Tibial artery (tissue), 4 donors: ENCODE measurements around the gene SLC29A3.
A peak's percentile ranks its signal among the peaks of the same experiment; 100 is the strongest.

Experiments used
- DNase-seq, 2 donors: peaks; one replicate each; pipeline ENCODE4 v3.0.0-alpha.2; 2019
- H3K27ac ChIP-seq, 2 donors: fragments of 200-600 bp; sonication (generic) in 1 of 2; 1 replicate in 1 of 2; 2 replicates in 1 of 2; pipeline ENCODE4 v1.5.1; 2018 to 2019; ENCODE audit warnings: mild to moderate bottlenecking in 1 of 2
- H3K27me3 ChIP-seq, 2 donors: fragments of 200-600 bp; sonication (generic) in 1 of 2; one replicate each; pipeline versions ENCODE4 v1.5.1 to v1.6.0; 2016 to 2019
- H3K36me3 ChIP-seq, 3 donors: fragments of 200-600 bp; sonication (generic) in 2 of 3; one replicate each; pipeline ENCODE4 v1.5.1; 2016 to 2019; ENCODE audit warnings: mild to moderate bottlenecking in 2 of 3
- H3K4me1 ChIP-seq, 4 donors: fragments of 200-600 bp; sonication (generic) in 2 of 4; 1 replicate in 3 of 4; 2 replicates in 1 of 4; pipeline ENCODE4 v1.5.1; 2016 to 2019
- H3K4me3 ChIP-seq, 2 donors: fragments of 200-600 bp; sonication (generic) in 1 of 2; 1 replicate in 1 of 2; 2 replicates in 1 of 2; pipeline ENCODE4 v1.5.1; 2018 to 2019; ENCODE audit warnings: mild to moderate bottlenecking in 2 of 2
- H3K9me3 ChIP-seq, 3 donors: fragments of 200-600 bp; sonication (generic) in 1 of 3; one replicate each; pipeline ENCODE4 v1.5.1; 2016 to 2019
- intact Hi-C: fragments of 100-400 bp; cut with DNase I; formaldehyde crosslinking; loops from one replicate; pipeline ENCODE4 v1.15.0; 2023; ENCODE audit warnings: low total_unique reads
- TF ChIP-seq, protein P1 (sequence below), 2 experiments: fragments of 200-600 bp in 1 of 2; fragments of 450-650 bp in 1 of 2; IDR thresholded peaks; one replicate each; pipeline ENCODE4 v1.5.1; 2017 to 2019; ENCODE audit warnings: antibody characterized with exemption in 2 of 2, mild to moderate bottlenecking in 1 of 2, moderate library complexity in 1 of 2

The SLC29A3 gene

DNA sequence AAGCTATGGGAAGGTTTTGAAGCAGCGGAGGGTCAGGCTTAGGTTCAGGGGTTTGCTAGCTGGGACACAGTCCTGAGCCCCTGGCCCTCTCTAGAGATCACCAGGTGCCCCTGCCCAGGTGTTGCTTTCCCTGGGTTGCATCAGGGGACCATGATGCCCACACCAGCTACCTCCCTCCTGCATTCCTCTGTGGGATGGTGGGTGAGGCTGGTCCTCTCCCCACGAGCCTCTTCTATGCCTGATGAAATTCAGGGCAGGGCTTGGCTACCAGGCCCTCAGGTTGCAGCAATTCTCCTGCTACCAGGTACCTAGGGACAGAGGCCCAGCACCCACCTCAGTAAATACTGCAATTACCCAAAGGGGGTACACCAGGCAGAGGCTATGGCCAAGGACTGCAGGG, 10.8 kb upstream of the SLC29A3 start:
- intact Hi-C loops, result no loop called here
- Histone ChIP-seq H3K27ac (no peak overlapping the region), H3K36me3 (no peaks in the 10 kb centered on the region)

DNA sequence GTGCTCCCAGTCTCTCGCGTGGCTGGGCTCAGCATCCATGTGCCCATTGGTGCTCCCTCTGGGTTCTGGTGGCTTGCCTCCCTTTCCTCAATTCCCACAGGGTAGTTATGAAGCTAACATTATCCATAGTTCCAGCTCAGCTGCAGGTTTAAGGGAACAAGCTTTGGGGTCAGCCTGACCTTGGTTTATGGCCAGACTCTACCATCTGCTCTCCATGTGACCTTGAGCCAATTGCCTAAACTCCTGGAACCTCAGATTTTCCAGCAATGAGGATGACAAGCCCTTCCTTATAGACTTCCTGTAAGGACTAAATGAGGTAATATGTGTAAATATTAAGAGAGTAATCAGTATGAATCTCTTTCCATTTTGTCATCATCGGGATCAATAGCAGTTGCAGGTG, 10.1 kb upstream of the SLC29A3 start:
- no peaks in the 10 kb centered on the region for H3K36me3 ChIP-seq
- no peak overlapping the region for H3K27ac ChIP-seq
- intact Hi-C loops, result no loop called here
- DNase-seq, result no peak
- H3K27me3 ChIP-seq, result peaks cover 0 to 3% of the 10 kb centered on the region in 2 donors
- peaks cover 0 to 14% (median 1%) of the 10 kb centered on the region in 4 donors for H3K4me1 ChIP-seq
- TF ChIP-seq, protein P1, sequence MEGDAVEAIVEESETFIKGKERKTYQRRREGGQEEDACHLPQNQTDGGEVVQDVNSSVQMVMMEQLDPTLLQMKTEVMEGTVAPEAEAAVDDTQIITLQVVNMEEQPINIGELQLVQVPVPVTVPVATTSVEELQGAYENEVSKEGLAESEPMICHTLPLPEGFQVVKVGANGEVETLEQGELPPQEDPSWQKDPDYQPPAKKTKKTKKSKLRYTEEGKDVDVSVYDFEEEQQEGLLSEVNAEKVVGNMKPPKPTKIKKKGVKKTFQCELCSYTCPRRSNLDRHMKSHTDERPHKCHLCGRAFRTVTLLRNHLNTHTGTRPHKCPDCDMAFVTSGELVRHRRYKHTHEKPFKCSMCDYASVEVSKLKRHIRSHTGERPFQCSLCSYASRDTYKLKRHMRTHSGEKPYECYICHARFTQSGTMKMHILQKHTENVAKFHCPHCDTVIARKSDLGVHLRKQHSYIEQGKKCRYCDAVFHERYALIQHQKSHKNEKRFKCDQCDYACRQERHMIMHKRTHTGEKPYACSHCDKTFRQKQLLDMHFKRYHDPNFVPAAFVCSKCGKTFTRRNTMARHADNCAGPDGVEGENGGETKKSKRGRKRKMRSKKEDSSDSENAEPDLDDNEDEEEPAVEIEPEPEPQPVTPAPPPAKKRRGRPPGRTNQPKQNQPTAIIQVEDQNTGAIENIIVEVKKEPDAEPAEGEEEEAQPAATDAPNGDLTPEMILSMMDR (IDR thresholded peaks at IDR 0.05), result no peak
- H3K4me3 ChIP-seq, result no peak overlapping the region
- H3K9me3 ChIP-seq, result no peaks in the 10 kb centered on the region

More for the DNA sequence above, 10.8 kb upstream of the SLC29A3 start:
- DNase-seq, result no peak
- peaks cover 0 to 3% of the 10 kb centered on the region in 2 donors for H3K27me3 ChIP-seq
- H3K4me3 ChIP-seq, result no peak overlapping the region
- TF ChIP-seq, protein P1 (IDR thresholded peaks at IDR 0.05), result no peak
- H3K9me3 ChIP-seq, result no peaks in the 10 kb centered on the region
- H3K4me1 ChIP-seq, result peaks cover 0 to 7% (median 0%) of the 10 kb centered on the region in 4 donors

DNA sequence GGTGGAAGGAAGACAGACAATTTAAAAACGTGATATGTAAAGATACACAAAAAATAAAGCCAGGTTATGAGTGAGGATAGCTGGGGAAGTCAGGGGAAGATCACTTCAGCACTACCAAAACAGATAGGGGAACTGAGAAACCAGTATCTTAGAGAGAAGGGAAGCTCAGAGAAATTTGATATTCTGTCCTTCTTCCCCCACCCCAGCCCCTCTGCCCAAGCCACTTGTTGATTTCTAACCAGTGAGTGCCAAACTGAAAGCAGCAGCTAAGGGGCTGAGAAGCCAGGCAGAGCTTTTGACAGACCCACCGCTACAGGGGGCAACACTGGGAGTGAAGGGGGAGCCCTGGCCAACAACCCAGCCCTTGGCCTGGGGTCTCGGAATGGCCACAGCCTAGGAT, 9.1 kb upstream of the SLC29A3 start:
- TF ChIP-seq, protein P1 (IDR thresholded peaks at IDR 0.05), result no peak
- Histone ChIP-seq H3K4me1 (peaks cover 0 to 17% (median 5%) of the 10 kb centered on the region in 4 donors), H3K27ac (no peak overlapping the region), H3K4me3 (no peak overlapping the region), H3K27me3 (peaks cover 0 to 3% of the 10 kb centered on the region in 2 donors), H3K36me3 (no peaks in the 10 kb centered on the region), H3K9me3 (no peaks in the 10 kb centered on the region)
- no peak for DNase-seq
- intact Hi-C loops, result loop anchor here (5.0 to 10.0 kb wide), 2 partner anchors 385 to 582 kb away; no protein-coding TSS in a partner anchor

DNA sequence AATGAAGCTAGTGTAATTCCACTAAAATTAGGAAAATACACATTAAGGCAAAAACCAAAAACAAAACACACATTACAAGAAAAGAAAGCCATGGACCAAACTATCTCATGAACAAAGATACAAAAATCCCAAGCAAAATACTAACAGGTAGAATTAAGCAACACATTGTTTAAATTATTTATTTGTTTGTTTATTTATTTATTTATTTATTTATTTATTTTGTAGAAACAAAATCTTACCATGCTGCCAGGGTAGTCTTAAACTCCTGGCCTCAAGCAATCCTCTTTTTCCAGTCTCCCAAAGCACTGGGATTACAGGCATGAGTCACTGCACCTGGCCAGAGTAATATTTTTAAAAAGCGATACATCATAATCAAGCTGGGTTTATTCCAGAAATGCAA, 6.8 kb upstream of the SLC29A3 start:
- TF ChIP-seq, protein P1 (IDR thresholded peaks at IDR 0.05), result no peak
- no peak overlapping the region for H3K27ac ChIP-seq
- no peak overlapping the region for H3K4me3 ChIP-seq
- no peak for DNase-seq
- intact Hi-C loops, result loop anchor here (5.0 to 10.0 kb wide), 2 partner anchors 383 to 580 kb away; no protein-coding TSS in a partner anchor
- H3K36me3 ChIP-seq, result no peaks in the 10 kb centered on the region
- peaks cover 0 to 3% of the 10 kb centered on the region in 2 donors for H3K27me3 ChIP-seq
- H3K4me1 ChIP-seq, result peaks cover 0 to 17% (median 5%) of the 10 kb centered on the region in 4 donors
- H3K9me3 ChIP-seq, result no peaks in the 10 kb centered on the region

DNA sequence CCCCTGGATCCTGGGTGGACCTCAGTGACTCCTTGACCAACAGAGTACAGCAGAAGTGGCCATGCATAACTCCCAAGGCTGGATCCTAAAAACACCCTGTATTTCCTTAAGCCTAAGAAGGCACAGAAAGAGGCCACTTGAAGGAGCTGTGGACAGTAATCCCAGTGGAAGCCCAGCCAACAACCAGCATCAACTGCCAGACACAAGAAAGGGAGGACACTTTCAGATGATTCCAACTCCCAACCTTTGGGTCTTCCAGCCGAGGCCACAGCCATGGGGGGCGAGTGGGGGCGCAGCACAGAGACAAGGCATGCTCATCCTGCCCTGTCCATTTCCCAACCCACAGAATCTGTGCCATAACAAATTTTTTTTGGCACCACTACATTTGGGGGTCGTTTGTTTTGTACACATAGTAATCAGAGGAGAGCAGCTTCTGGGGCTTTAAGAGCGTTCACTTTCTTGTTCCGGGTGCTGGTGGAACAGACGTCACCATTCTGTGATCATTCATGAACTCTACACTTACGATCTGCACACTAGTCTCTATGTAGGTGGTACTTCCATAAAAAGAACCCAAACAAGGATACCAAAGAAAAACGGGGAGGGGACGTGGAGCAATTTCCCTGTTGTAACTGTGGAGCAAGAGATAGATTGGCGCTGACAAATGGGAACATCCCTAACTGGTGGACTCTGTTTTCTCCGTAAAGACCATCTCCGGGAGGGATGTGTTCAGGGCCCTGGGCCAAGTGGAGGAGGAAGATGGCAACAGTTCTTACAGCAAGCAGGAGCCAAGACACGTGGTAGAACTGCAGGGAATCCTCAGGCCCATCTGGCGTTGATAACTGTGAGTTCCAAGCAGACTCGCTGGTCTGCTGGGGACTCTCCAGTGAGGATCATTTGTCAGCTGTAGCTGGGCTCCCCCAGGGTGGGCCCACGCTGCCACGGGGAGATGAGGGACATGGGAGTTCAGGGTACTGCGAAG, 6.0 kb upstream of the SLC29A3 start:
- Histone ChIP-seq H3K36me3 (no peaks in the 10 kb centered on the region), H3K27me3 (peaks cover 0 to 3% of the 10 kb centered on the region in 2 donors), H3K4me1 (peaks cover 0 to 17% (median 5%) of the 10 kb centered on the region in 4 donors), H3K4me3 (no peak overlapping the region), H3K27ac (no peak overlapping the region), H3K9me3 (no peaks in the 10 kb centered on the region)
- DNase-seq, result peak in 1 of 2 donors; percentile 71
- TF ChIP-seq, protein P1 (IDR thresholded peaks at IDR 0.05), result no peak
- intact Hi-C loops, result loop anchor here (5.0 to 10.0 kb wide), 2 partner anchors 382 to 579 kb away; no protein-coding TSS in a partner anchor
